DND-41 (cell line): ENCODE measurements around the gene SERPINH1.
A peak's percentile ranks its signal among the peaks of the same experiment; 100 is the strongest.

ENCODE experiments used
- ATAC-seq: fragments of 200-7000 bp; cut with Tn5 transposase; 3 replicates; pipeline ENCODE4 v1.9.1; 2021; ENCODE audit warnings: low read depth; ENCODE audit not compliant: insufficient read depth
- DNase-seq: peaks from one replicate; pipeline ENCODE4 v3.0.0-alpha.2; 2020
- H2AFZ ChIP-seq: 2 replicates; pipeline ENCODE4 v1.6.0; 2012; ENCODE audit warnings: low read depth, low read length
- H3K27ac ChIP-seq: 2 replicates; pipeline ENCODE4 v1.5.1; 2012; ENCODE audit warnings: low read length, inconsistent platforms
- H3K27me3 ChIP-seq: fragments of 200-600 bp; sonication (generic); 2 replicates; pipeline ENCODE4 v1.6.0; 2012; ENCODE audit warnings: low read length, mild to moderate bottlenecking, inconsistent platforms; ENCODE audit not compliant: insufficient read depth, poor library complexity
- H3K36me3 ChIP-seq: 2 replicates; pipeline ENCODE4 v1.5.1; 2012; ENCODE audit warnings: low read length, inconsistent platforms; ENCODE audit not compliant: insufficient read depth
- H3K4me1 ChIP-seq: 2 replicates; pipeline ENCODE4 v1.5.1; 2012; ENCODE audit warnings: mild to moderate bottlenecking, low read length; ENCODE audit not compliant: insufficient read depth
- H3K4me2 ChIP-seq: 2 replicates; pipeline ENCODE4 v1.6.0; 2012; ENCODE audit warnings: mild to moderate bottlenecking, moderate library complexity, low read length, inconsistent platforms; ENCODE audit not compliant: insufficient read depth
- H3K4me3 ChIP-seq, 2 experiments: fragments of 200-600 bp in 1 of 2; shearing (Covaris generic) in 1 of 2; 2 replicates each; pipeline ENCODE4 v1.5.1; 2012 to 2016; ENCODE audit warnings: inconsistent platforms in 2 of 2, low read length in 2 of 2, mild to moderate bottlenecking in 2 of 2, low read depth in 1 of 2, moderate library complexity in 1 of 2
- H3K79me2 ChIP-seq: 2 replicates; pipeline ENCODE4 v1.6.0; 2012; ENCODE audit warnings: low read length, inconsistent platforms; ENCODE audit not compliant: insufficient read depth
- H3K9ac ChIP-seq: 2 replicates; pipeline ENCODE4 v1.6.0; 2012; ENCODE audit warnings: low read depth, mild to moderate bottlenecking, inconsistent platforms, low read length, moderate library complexity
- H3K9me3 ChIP-seq: 2 replicates; pipeline ENCODE4 v1.5.1; 2012; ENCODE audit warnings: low read length, moderate library complexity, mild to moderate bottlenecking, inconsistent platforms; ENCODE audit not compliant: insufficient read depth, severe bottlenecking
- H4K20me1 ChIP-seq: 2 replicates; pipeline ENCODE4 v1.6.0; 2012; ENCODE audit warnings: low read length; ENCODE audit not compliant: insufficient read depth
- CTCF ChIP-seq: IDR thresholded peaks from 2 replicates; pipeline ENCODE4 v1.5.1; 2012; ENCODE audit warnings: borderline replicate concordance, low read length, moderate library complexity, mild to moderate bottlenecking; ENCODE audit not compliant: poor library complexity, severe bottlenecking; ENCODE audit errors: extremely low read depth
- EZH2 ChIP-seq: IDR thresholded peaks from 3 replicates; pipeline ENCODE4 v1.6.1; 2012; ENCODE audit warnings: borderline replicate concordance, low read depth, mild to moderate bottlenecking, moderate library complexity, low read length, inconsistent platforms; ENCODE audit not compliant: severe bottlenecking

The SERPINH1 gene

DNA sequence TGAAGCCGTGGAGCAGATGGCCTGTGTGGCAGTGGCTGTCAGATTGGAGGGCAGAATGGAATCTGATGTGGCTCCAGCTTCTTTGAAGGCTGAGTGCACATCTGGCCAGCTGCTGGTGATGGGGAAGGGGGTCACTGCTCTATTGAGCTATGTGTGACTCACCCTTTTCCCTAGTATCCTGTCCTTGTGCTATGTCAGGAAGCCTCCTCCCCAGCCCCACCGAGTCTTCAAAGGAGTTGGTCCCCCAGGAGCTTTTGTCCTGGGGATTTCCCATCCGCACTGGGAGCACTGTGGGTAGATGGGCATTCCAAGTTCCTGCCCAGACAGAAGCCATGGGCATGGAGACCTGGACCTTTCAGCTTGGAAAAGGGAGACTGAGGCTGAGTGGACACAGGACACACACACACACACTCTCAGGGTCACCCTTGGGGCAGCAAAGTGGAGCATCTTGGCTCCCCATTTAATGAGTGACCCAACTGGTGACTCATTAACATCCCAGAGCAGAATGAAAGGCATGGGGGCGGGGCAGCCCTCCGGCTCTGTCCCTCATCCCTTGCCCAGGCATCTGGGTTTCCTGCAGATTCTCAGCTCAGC is 3.3 kb downstream of the SERPINH1 start:
- no peak overlapping the region for H2AFZ ChIP-seq
- H3K27ac ChIP-seq = no peak overlapping the region
- ATAC-seq = no peak
- H3K27me3 ChIP-seq = peaks cover 6% of the 10 kb centered on the region
- H3K4me3 ChIP-seq = no peak overlapping the region
- H4K20me1 ChIP-seq = no peaks in the 10 kb centered on the region
- no peak overlapping the region for H3K9ac ChIP-seq
- peaks cover 34% of the 10 kb centered on the region for H3K36me3 ChIP-seq
- H3K9me3 ChIP-seq = no peaks in the 10 kb centered on the region
- peaks cover 25% of the 10 kb centered on the region for H3K79me2 ChIP-seq
- H3K4me2 ChIP-seq = no peak overlapping the region
- H3K4me1 ChIP-seq = peaks cover 29% of the 10 kb centered on the region
- no peak for DNase-seq
- TF ChIP-seq CTCF = no peak
- no peak for TF ChIP-seq EZH2

- no peak overlapping the region for H3K27ac ChIP-seq
- peak; percentile 40 for DNase-seq
- H3K9me3 ChIP-seq = no peaks in the 10 kb centered on the region
- H3K27me3 ChIP-seq = peaks cover 6% of the 10 kb centered on the region
- no peak overlapping the region for H3K4me3 ChIP-seq
- H3K79me2 ChIP-seq = peaks cover 25% of the 10 kb centered on the region
- H3K4me1 ChIP-seq = peaks cover 29% of the 10 kb centered on the region
- no peak overlapping the region for H2AFZ ChIP-seq
- no peak for ATAC-seq
- peaks cover 42% of the 10 kb centered on the region for H3K36me3 ChIP-seq
- no peak for TF ChIP-seq CTCF
- no peak for TF ChIP-seq EZH2
- H3K4me2 ChIP-seq = no peak overlapping the region
- no peaks in the 10 kb centered on the region for H4K20me1 ChIP-seq
- no peak overlapping the region for H3K9ac ChIP-seq
Observed at GRCh38 chr11:75565916-75566762, 4.1 kb downstream of the SERPINH1 start.

DNA sequence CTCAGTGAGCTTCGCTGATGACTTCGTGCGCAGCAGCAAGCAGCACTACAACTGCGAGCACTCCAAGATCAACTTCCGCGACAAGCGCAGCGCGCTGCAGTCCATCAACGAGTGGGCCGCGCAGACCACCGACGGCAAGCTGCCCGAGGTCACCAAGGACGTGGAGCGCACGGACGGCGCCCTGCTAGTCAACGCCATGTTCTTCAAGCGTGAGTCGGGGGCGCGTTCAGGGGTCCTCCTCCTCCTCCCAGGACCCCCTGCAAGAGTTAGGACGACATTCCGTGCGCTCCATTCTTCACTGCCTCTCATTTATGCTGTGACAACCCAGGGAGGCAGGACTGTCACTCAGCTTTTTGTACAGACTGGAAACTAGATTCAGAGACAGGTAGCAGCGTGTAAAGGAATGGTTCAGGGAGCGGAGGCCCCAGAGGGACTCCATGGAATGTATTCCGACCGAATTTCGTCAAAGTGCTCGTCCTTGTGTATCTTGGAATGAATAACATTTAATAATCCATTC is 4.8 kb downstream of the SERPINH1 start:
- Histone ChIP-seq H3K4me3 (no peak overlapping the region), H3K9ac (no peak overlapping the region), H2AFZ (no peak overlapping the region), H3K4me1 (peaks cover 22% of the 10 kb centered on the region), H4K20me1 (no peaks in the 10 kb centered on the region), H3K79me2 (peaks cover 25% of the 10 kb centered on the region), H3K27me3 (peaks cover 1% of the 10 kb centered on the region), H3K36me3 (peaks cover 49% of the 10 kb centered on the region), H3K4me2 (no peak overlapping the region), H3K9me3 (no peaks in the 10 kb centered on the region), H3K27ac (no peak overlapping the region)
- TF ChIP-seq CTCF = no peak
- no peak for TF ChIP-seq EZH2
- ATAC-seq (no peak), DNase-seq (no peak)
